ENCODE data around the gene MB.

DNA sequence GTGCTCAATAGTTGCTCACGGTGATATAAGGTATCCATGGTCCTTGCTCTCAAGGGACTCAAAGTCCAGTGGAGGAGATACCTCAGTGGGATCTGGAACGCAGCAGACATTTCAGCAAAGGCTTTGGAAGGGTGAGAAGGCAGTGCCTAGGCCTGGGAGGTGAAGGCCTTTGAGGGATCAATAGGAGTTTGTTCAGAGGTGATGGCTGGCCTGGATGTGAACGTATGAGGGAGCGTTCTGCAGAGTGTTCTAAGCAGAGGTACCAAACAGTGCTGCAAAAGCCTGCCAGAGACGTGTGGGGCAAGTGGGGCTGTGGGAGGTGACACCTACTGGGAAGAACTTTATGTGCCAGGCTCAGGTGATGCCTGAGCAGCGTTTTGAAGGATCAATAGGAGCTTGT, 7.4 kb upstream of the MB start:
- TF ChIP-seq POLR2AphosphoS5 (IDR thresholded peaks at IDR 0.05; ENCODE audit: low read depth, low read length) (no peak), TAF1 (IDR thresholded peaks at IDR 0.05; ENCODE audit: borderline replicate concordance, insufficient read depth, low read length) (no peak), SIN3A (IDR thresholded peaks at IDR 0.05; ENCODE audit: borderline replicate concordance, insufficient read depth, low read length) (no peak)
- TF ChIP-seq, protein P1, sequence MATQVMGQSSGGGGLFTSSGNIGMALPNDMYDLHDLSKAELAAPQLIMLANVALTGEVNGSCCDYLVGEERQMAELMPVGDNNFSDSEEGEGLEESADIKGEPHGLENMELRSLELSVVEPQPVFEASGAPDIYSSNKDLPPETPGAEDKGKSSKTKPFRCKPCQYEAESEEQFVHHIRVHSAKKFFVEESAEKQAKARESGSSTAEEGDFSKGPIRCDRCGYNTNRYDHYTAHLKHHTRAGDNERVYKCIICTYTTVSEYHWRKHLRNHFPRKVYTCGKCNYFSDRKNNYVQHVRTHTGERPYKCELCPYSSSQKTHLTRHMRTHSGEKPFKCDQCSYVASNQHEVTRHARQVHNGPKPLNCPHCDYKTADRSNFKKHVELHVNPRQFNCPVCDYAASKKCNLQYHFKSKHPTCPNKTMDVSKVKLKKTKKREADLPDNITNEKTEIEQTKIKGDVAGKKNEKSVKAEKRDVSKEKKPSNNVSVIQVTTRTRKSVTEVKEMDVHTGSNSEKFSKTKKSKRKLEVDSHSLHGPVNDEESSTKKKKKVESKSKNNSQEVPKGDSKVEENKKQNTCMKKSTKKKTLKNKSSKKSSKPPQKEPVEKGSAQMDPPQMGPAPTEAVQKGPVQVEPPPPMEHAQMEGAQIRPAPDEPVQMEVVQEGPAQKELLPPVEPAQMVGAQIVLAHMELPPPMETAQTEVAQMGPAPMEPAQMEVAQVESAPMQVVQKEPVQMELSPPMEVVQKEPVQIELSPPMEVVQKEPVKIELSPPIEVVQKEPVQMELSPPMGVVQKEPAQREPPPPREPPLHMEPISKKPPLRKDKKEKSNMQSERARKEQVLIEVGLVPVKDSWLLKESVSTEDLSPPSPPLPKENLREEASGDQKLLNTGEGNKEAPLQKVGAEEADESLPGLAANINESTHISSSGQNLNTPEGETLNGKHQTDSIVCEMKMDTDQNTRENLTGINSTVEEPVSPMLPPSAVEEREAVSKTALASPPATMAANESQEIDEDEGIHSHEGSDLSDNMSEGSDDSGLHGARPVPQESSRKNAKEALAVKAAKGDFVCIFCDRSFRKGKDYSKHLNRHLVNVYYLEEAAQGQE (IDR thresholded peaks at IDR 0.05; ENCODE audit: insufficient read depth in 1 of 2, low read depth in 2 of 2, low read length in 2 of 2): no peak
